ENCODE measurements around the gene DNM2.

DNM2 gene

DNA sequence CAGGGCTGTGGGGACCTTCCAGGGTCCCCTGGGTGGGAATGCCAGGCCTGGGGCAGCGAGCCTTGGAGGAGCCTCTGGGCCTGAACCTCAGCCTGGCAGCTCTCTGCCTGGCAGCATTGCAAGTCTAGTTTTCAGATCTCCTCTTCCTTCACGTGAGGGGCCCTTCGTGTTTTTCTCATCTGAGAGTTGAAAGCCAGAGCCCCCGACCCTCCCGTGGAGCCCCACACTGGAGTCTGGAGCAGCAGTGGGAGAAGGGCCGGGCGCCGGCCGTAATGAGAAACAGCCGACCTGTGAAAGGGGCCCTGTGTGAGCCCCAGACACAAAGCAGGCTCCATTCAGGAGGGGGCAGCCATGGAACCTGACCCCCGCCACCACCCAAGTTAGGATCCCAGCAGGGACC lies 98.8 kb downstream of the DNM2 start:
- Histone ChIP-seq H3K79me2 (ENCODE audit: control insufficient read depth, low read length) (no peaks in the 10 kb centered on the region), H3K27me3 (ENCODE audit: control insufficient read depth, low read length) (no peaks in the 10 kb centered on the region), H3K36me3 (ENCODE audit: control insufficient read depth, low read length) (peaks cover 20% of the 10 kb centered on the region), H3K4me2 (ENCODE audit: low read length) (no peak overlapping the region), H3F3A (ENCODE audit: control insufficient read depth, insufficient read depth) (no peaks in the 10 kb centered on the region), H4K20me1 (ENCODE audit: control insufficient read depth, insufficient read depth, low read depth, low read length) (no peaks in the 10 kb centered on the region), H3K9me2 (replicated peaks; ENCODE audit: control insufficient read depth, low read length) (no peaks in the 10 kb centered on the region), H3K9me3 (ENCODE audit: control insufficient read depth, insufficient read depth, low read length) (no peaks in the 10 kb centered on the region), H3K27ac (ENCODE audit: low read depth, low read length) (no peak overlapping the region), H3K4me3 (ENCODE audit: low read length) (no peak overlapping the region), H3K4me1 (ENCODE audit: control insufficient read depth, low read length) (no peaks in the 10 kb centered on the region)
- TF ChIP-seq EZH2phosphoT487 (IDR thresholded peaks at IDR 0.05; ENCODE audit: borderline replicate concordance, low read length): no peak
- TF ChIP-seq, protein P1, sequence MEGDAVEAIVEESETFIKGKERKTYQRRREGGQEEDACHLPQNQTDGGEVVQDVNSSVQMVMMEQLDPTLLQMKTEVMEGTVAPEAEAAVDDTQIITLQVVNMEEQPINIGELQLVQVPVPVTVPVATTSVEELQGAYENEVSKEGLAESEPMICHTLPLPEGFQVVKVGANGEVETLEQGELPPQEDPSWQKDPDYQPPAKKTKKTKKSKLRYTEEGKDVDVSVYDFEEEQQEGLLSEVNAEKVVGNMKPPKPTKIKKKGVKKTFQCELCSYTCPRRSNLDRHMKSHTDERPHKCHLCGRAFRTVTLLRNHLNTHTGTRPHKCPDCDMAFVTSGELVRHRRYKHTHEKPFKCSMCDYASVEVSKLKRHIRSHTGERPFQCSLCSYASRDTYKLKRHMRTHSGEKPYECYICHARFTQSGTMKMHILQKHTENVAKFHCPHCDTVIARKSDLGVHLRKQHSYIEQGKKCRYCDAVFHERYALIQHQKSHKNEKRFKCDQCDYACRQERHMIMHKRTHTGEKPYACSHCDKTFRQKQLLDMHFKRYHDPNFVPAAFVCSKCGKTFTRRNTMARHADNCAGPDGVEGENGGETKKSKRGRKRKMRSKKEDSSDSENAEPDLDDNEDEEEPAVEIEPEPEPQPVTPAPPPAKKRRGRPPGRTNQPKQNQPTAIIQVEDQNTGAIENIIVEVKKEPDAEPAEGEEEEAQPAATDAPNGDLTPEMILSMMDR (IDR thresholded peaks at IDR 0.05; ENCODE audit: low read depth, low read length, poor library complexity, severe bottlenecking): no peak

DNA sequence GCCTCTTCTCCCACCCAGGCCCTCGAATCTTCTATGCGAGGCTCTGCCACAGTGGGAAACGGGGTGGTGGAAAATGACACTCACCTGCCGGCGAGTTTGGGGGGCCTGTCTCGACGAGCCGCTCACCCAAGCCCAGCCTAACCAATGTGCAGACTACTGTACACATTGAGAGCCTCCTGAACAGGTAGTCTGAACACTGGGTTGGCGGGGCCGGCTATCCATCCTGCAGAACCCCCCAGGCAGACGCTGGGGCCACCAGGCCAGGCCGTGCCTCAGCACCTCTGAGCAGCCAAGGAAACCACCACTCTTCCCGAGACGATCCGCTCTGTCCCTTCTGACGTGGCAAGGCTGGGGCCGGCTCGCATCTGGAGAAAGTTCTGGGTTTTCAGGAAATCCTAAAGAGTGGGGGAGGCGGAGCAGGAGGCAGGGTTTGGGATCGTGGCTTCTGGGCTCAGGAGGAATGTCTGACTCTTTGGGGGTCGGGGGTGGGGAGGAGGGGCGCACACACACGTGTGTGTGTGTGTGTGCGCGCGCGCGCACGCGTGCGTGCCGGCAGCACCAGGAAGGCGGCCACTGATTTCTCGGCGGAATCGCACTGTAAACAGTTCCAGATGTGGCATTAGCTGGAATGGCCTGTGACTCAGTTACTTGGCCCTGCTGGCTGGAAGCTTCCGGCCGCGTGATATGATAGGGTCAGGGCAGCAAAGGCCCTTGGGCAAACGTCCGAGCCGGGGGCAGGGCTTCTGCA lies 99.6 kb downstream of the DNM2 start:
- no peaks in the 10 kb centered on the region for H3K27me3 ChIP-seq (ENCODE audit: control insufficient read depth, low read length)
- H3K9me2 ChIP-seq (replicated peaks; ENCODE audit: control insufficient read depth, low read length): no peaks in the 10 kb centered on the region
- H3K4me2 ChIP-seq (ENCODE audit: low read length): no peak overlapping the region
- TF ChIP-seq EZH2phosphoT487 (IDR thresholded peaks at IDR 0.05; ENCODE audit: borderline replicate concordance, low read length): no peak
- TF ChIP-seq, protein P1 (IDR thresholded peaks at IDR 0.05; ENCODE audit: low read depth, low read length, poor library complexity, severe bottlenecking): no peak
- no peaks in the 10 kb centered on the region for H4K20me1 ChIP-seq (ENCODE audit: control insufficient read depth, insufficient read depth, low read depth, low read length)
- H3K27ac ChIP-seq (ENCODE audit: low read depth, low read length): no peak overlapping the region
- no peaks in the 10 kb centered on the region for H3K4me1 ChIP-seq (ENCODE audit: control insufficient read depth, low read length)
- H3K9me3 ChIP-seq (ENCODE audit: control insufficient read depth, insufficient read depth, low read length): no peaks in the 10 kb centered on the region
- H3K36me3 ChIP-seq (ENCODE audit: control insufficient read depth, low read length): peaks cover 17% of the 10 kb centered on the region
- no peak overlapping the region for H3K4me3 ChIP-seq (ENCODE audit: low read length)
- H3F3A ChIP-seq (ENCODE audit: control insufficient read depth, insufficient read depth): no peaks in the 10 kb centered on the region
- H3K79me2 ChIP-seq (ENCODE audit: control insufficient read depth, low read length): no peaks in the 10 kb centered on the region

DNA sequence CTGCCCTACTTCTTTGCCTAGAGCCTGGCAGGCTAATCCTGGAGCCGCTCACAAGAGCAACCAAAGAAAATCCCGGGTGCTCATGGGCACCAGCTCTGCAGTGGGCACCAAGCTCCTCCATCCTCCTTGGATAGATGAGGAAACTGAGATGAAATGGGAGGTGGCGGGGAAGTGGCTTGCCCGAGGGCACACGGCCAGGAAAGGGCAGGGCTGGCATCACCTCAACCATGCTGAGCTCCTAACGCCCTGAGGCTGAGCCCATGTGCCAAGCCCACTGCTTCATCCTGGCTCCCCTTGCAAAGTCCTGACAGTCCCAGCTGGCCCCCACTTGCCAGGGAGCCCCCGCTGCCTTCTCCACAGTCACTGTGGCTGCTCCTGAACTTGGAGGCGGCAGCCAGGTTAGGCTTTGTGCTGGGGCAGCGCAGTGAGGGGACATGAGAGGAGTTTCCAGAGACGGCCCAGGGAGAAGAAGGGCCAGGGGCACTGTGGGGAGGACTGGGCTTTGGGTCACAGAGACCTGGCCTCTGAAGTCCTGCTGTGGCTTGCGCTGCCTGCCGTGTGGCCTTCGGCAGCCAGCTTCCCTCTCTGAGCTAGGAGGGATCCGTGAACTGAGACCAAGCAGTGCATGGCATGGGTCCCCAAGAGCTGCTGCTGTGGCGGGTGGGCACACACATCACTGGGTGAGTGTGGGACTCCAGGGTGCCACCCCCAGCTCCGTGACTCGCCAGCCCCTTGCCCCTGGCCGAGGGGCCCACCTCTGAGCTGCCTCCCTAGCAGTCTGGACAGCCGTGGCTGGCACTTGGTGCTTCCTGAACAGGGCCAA lies 100.6 kb downstream of the DNM2 start:
- no peak overlapping the region for H3K4me3 ChIP-seq (ENCODE audit: low read length)
- H3K4me1 ChIP-seq (ENCODE audit: control insufficient read depth, low read length): no peaks in the 10 kb centered on the region
- peaks cover 19% of the 10 kb centered on the region for H3K36me3 ChIP-seq (ENCODE audit: control insufficient read depth, low read length)
- no peaks in the 10 kb centered on the region for H3K79me2 ChIP-seq (ENCODE audit: control insufficient read depth, low read length)
- no peaks in the 10 kb centered on the region for H3K27me3 ChIP-seq (ENCODE audit: control insufficient read depth, low read length)
- H3K4me2 ChIP-seq (ENCODE audit: low read length): no peak overlapping the region
- no peak overlapping the region for H3K27ac ChIP-seq (ENCODE audit: low read depth, low read length)
- no peaks in the 10 kb centered on the region for H4K20me1 ChIP-seq (ENCODE audit: control insufficient read depth, insufficient read depth, low read depth, low read length)
- no peaks in the 10 kb centered on the region for H3K9me3 ChIP-seq (ENCODE audit: control insufficient read depth, insufficient read depth, low read length)
- no peak for TF ChIP-seq EZH2phosphoT487 (IDR thresholded peaks at IDR 0.05; ENCODE audit: borderline replicate concordance, low read length)
- TF ChIP-seq, protein P1 (IDR thresholded peaks at IDR 0.05; ENCODE audit: low read depth, low read length, poor library complexity, severe bottlenecking): no peak
- H3F3A ChIP-seq (ENCODE audit: control insufficient read depth, insufficient read depth): no peaks in the 10 kb centered on the region
- H3K9me2 ChIP-seq (replicated peaks; ENCODE audit: control insufficient read depth, low read length): no peaks in the 10 kb centered on the region
